ENCODE results near the gene LYL1.

The LYL1 gene

DNA sequence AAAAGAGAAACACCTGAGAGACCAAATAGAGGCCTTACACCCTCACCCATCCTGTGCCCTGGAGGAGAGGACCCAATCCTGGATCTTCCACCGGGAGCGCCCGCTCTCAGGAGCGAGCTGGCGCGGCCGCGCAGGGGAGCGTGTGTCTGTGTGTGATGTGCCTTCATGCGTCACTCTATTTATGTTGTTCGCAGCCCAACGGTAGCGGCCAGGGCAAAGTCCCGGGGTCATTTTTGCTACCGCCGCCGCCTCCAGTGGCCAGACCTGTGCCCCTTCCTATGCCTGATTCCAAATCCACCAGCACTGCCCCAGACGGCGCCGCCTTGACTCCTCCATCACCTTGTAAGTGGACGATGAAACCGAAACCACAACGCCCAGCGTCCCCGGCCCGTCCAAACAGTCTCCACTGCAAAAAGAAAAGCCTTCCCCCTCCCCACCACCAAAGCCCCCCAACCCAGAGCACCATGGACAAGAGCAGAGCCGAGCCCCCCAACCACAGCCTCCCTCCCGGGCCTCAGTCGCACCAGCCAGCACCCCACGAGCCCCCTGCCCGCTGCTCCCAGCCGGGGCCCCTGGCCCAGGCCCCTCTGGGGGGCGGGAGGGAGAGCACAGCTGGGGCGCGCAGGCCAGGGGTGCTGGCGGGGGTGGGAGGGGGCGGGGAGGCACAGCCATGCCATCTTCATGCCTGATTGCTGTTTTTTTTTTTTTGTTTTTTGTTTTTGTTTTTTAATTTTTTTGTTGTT, 14.7 kb downstream of the LYL1 start:
- no peak for DNase-seq
- CTCF ChIA-PET, result interaction anchor here (1.1 to 1.6 kb wide), 2 partner anchors 8 to 123 kb away, joined by 3 to 4 read pairs; no protein-coding TSS in a partner anchor
- H3K4me1 Mint-ChIP-seq, result no peaks in the 10 kb centered on the region
- no peaks in the 10 kb centered on the region for H3K9me3 Mint-ChIP-seq
- H3K36me3 Mint-ChIP-seq, result no peaks in the 10 kb centered on the region
- peaks cover 40% of the 10 kb centered on the region for H3K27me3 Mint-ChIP-seq
- no peak overlapping the region for H3K27ac Mint-ChIP-seq
- no peak overlapping the region for H3K4me3 Mint-ChIP-seq

DNA sequence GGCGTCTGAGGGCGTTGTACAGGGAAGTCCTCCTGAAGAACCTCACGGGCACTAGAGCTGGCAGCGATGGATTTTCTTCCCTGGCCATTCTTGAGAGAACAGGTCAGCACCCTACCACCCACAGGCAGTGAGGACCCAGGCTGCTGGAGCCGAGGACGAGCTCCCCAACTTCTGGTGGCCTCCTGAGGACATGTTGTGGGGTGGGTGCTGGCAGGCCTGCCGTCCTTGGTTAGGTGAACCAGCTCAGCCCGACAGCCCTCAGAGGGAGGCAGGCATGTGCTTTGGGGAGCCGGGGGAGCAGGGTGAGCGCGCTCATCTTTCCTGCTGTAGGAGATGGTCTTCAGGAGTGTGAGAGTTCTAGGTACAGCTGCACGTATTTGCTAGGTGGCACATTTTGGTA, 15.4 kb downstream of the LYL1 start:
- Mint-ChIP-seq H3K9me3 (no peaks in the 10 kb centered on the region), H3K27me3 (peaks cover 40% of the 10 kb centered on the region), H3K4me1 (no peaks in the 10 kb centered on the region), H3K27ac (no peak overlapping the region), H3K36me3 (no peaks in the 10 kb centered on the region), H3K4me3 (no peak overlapping the region)
- no peak for DNase-seq
- CTCF ChIA-PET, result interaction anchor here (1.1 to 2.4 kb wide), 4 partner anchors 9 to 122 kb away, joined by 3 to 17 read pairs (median 6); no protein-coding TSS in a partner anchor

DNA sequence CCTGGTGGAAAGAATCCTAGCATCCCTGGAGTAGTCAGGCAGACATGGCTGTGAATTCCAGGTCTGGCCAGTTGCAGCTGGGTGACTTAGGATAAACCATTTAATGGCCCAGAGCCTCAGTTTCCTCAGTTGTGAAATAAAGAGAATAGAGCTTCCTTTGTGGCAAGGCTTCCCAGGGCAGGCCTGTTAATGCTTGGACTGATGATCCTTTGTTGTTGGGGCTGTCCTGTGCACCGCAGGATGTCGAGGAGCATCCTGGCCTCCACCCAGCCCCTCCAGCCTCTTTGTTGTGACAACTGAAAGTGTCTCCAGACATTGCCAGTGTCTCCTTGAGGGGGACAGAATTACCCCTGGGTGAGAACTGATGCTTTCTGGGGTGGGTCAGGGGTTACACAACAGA, 16.3 kb downstream of the LYL1 start:
- Mint-ChIP-seq H3K9me3 (no peaks in the 10 kb centered on the region), H3K27me3 (peaks cover 35% of the 10 kb centered on the region), H3K27ac (no peak overlapping the region), H3K4me3 (no peak overlapping the region), H3K4me1 (no peaks in the 10 kb centered on the region), H3K36me3 (no peaks in the 10 kb centered on the region)
- DNase-seq, result no peak
- CTCF ChIA-PET, result interaction anchor here (0.8 to 2.4 kb wide), 4 partner anchors 26 to 121 kb away, joined by 3 to 17 read pairs (median 6); no protein-coding TSS in a partner anchor

DNA sequence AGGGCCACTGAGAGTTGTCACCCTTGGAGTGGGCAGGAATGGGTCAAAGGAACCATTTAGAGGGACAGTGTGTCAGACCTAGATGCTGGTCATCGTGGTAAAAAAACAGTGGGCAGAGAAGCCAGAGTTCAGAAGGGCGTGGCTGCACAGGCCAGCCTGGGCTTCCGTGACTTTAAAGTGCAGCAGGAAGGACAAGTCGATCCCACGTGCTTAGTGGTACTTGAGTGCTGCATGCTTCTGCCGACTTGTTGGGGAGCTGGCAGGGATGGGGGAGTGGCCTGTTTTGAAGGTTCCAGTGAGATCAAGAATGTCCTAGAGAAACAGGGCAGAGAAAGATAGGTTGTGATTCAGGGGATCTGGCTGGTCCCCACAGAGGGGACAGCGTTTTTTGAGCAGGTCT, 17.0 kb downstream of the LYL1 start:
- Mint-ChIP-seq H3K27ac (no peak overlapping the region), H3K36me3 (no peaks in the 10 kb centered on the region), H3K9me3 (no peaks in the 10 kb centered on the region), H3K4me1 (no peaks in the 10 kb centered on the region), H3K27me3 (peaks cover 28% of the 10 kb centered on the region), H3K4me3 (no peak overlapping the region)
- DNase-seq, result no peak
- CTCF ChIA-PET, result interaction anchor here (0.8 to 2.4 kb wide), 4 partner anchors 25 to 120 kb away, joined by 3 to 17 read pairs (median 6); no protein-coding TSS in a partner anchor

DNA sequence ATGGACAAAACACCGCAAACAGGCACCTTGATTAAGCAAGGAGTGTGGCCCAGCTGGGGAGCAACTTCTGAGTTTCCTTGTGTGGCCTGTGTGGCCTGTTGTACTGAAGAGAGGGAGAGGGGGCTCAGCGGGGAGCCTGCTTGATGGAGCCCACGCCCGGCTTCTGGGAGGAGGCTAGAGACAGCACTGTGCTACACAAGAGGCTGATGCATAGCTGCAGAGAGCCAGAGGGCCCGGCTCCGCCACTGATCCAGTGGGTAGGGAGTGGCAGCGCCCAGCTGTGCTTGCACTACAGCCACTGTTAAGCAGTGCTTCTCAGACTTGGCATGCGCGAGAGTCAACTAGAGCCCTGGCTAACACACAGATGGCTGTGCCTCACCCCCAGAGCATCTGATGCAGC, 19.0 kb downstream of the LYL1 start:
- Mint-ChIP-seq H3K4me3 (no peak overlapping the region), H3K4me1 (no peaks in the 10 kb centered on the region), H3K36me3 (no peaks in the 10 kb centered on the region), H3K27ac (no peak overlapping the region), H3K27me3 (peaks cover 25% of the 10 kb centered on the region), H3K9me3 (no peaks in the 10 kb centered on the region)
- CTCF ChIA-PET, result interaction anchor here (1.0 to 1.4 kb wide), 3 partner anchors 22 to 118 kb away, joined by 3 to 7 read pairs (median 5); no protein-coding TSS in a partner anchor
- no peak for DNase-seq

DNA sequence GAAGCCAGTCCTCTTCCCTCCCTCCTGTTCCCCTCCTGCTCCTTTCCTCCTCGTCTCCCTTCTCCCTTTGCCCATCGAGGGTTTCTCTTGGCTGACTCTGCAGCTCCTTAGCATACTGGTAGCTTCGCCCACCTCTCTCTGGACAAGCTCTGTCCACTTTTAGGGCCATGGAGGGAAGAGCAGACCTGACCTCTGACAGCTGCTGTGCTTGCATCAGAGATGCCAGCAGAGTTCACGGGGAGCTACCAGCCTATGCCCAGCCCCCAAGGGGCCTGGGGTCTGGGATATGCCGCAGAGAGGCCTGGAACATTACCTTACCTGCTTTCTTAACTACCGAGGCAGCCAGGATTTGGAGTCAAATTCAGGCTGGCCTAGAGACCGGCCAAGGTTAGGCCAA, 19.7 kb downstream of the LYL1 start:
- H3K36me3 Mint-ChIP-seq, result no peaks in the 10 kb centered on the region
- peaks cover 25% of the 10 kb centered on the region for H3K27me3 Mint-ChIP-seq
- no peak for DNase-seq
- no peaks in the 10 kb centered on the region for H3K4me1 Mint-ChIP-seq
- H3K27ac Mint-ChIP-seq, result no peak overlapping the region
- H3K4me3 Mint-ChIP-seq, result no peak overlapping the region
- no peaks in the 10 kb centered on the region for H3K9me3 Mint-ChIP-seq
- CTCF ChIA-PET, result interaction anchor here (1.2 to 1.4 kb wide), 2 partner anchors 106 to 118 kb away, joined by 5 to 7 read pairs; no protein-coding TSS in a partner anchor

DNA sequence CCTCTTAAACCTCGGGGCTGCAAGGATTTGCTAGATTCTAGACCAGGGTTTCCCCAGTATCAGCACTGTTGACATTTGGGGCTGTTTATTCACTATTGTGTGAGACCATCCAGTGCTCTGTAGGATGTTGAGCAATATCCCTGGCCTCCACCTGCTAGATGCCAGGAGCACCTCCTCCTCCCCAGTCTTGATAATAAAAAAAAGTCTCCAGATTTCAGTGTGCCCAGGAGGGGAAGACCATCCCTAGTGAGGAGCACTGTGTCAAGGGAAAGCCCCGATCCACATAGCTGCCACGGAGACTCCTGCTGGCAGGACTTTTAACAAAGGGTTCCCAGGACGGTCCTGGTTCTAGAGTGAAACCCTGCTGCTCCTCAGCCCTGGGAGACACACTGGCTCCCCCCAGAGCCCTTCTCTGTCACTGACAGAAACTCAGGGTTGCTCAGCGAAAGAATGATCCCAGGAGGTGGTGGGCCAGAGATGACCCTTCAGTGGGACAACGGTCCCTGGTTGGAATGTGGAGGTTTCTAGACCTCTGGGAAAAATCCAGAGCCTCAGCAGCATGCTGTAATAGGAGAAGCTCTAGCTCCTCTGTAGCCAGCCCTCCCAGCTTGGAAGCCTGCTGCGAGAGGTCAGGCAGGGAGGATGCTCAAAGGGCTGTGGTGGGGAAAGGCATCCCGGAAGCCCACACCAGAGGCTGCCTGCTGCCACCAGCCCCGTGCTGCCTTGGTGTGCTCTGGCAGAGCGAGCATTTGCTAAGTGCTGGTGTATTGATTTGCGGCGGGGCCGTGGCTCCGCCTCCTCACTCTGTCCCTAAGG, 20.3 kb downstream of the LYL1 start:
- Mint-ChIP-seq H3K27ac (no peak overlapping the region), H3K27me3 (peaks cover 28% of the 10 kb centered on the region), H3K4me3 (no peak overlapping the region), H3K9me3 (no peaks in the 10 kb centered on the region), H3K4me1 (no peaks in the 10 kb centered on the region), H3K36me3 (no peaks in the 10 kb centered on the region)
- CTCF ChIA-PET, result interaction anchor here (0.7 to 1.4 kb wide), 3 partner anchors 21 to 117 kb away, joined by 3 to 7 read pairs (median 5); no protein-coding TSS in a partner anchor
- no peak for DNase-seq

DNA sequence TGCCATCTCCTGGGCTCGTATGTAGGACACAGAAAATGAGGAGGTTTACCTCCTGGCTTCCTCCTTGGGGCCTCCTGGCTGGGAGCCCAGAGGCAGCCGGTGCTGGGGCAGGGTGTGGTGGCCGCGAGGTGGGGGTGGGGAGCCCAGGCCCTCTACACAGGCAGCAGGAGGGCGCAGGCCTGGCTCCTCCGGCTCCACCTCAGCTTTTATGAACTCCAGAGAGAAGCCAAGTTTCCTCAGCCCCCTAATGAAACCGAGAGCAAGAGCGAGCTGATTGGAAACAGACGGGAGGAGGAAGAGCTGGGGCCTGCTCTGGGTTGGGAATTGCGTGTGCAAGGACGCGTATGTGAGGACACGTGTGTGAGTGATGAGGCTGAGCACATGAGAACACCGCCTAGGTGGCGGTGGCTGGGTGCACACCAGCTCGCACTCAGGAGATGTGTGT, 23.1 kb downstream of the LYL1 start:
- Mint-ChIP-seq H3K9me3 (no peaks in the 10 kb centered on the region), H3K36me3 (no peaks in the 10 kb centered on the region), H3K4me1 (no peaks in the 10 kb centered on the region), H3K27ac (no peak overlapping the region), H3K27me3 (peaks cover 18% of the 10 kb centered on the region), H3K4me3 (no peak overlapping the region)
- CTCF ChIA-PET, result interaction anchor here (1.1 to 2.7 kb wide), 3 partner anchors 45 to 114 kb away, joined by 3 to 8 read pairs (median 5); no protein-coding TSS in a partner anchor
- no peak for DNase-seq

DNA sequence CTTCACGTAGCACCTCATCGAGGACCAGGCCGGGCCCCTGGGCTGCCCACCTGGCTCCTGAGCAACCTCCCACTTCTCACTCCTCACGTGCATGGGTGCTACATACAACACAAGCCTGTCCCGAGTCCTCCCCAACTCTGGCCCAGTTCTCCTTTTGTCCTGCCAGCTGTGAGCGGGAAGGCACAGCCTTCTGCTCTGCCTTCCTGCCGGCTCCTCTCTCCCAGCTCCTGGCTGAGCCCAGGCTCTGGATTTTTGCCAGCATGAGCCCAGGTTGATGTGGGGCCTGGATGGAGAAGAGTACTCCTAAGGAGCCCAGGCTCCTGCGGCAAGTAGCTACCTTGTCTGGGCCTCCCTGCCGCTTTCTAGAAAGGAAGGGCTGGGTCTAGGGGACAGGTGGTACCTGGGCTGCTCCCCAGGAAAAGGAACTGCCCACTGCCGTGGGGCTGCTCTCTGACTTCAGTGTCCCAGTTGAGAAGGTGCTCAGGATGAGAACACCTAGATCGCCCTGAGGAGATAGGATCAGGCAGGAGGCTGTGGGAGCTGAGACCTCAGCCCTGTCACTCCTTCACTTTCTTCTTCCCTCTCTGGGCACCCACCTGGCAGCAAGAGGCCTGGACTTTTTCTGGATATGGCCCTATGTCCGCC, 23.6 kb downstream of the LYL1 start:
- Mint-ChIP-seq H3K36me3 (no peaks in the 10 kb centered on the region), H3K27me3 (peaks cover 16% of the 10 kb centered on the region), H3K27ac (no peak overlapping the region), H3K9me3 (no peaks in the 10 kb centered on the region), H3K4me1 (no peaks in the 10 kb centered on the region), H3K4me3 (no peak overlapping the region)
- no peak for DNase-seq
- CTCF ChIA-PET, result interaction anchor here (0.7 to 2.7 kb wide), 3 partner anchors 18 to 114 kb away, joined by 3 to 8 read pairs (median 5); no protein-coding TSS in a partner anchor

DNA sequence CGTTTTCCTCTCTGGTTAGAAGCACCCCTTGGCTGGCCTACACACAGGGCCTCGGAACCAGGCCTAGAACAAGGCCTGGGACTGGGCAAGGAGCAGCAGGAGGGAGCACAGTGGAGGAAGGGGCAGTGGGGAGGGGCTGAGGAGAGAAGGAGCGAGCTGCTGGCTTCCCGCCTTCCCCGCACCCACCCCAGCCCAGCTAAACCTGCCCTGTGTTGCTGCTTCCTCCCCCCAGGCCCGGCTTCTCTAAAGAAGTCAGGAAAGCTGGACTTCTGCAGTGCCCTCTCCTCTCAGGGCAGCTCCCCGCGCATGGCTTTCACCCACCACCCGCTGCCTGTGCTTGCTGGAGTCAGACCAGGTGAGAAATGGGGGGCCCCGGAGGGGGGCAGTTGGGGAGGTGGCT, 24.3 kb downstream of the LYL1 start:
- Mint-ChIP-seq H3K27ac (no peak overlapping the region), H3K36me3 (no peaks in the 10 kb centered on the region), H3K4me3 (no peak overlapping the region), H3K4me1 (no peaks in the 10 kb centered on the region), H3K27me3 (peaks cover 15% of the 10 kb centered on the region), H3K9me3 (no peaks in the 10 kb centered on the region)
- DNase-seq, result no peak
- CTCF ChIA-PET, result interaction anchor here (0.7 to 2.7 kb wide), 2 partner anchors 17 to 113 kb away, joined by 3 to 8 read pairs; no protein-coding TSS in a partner anchor

DNA sequence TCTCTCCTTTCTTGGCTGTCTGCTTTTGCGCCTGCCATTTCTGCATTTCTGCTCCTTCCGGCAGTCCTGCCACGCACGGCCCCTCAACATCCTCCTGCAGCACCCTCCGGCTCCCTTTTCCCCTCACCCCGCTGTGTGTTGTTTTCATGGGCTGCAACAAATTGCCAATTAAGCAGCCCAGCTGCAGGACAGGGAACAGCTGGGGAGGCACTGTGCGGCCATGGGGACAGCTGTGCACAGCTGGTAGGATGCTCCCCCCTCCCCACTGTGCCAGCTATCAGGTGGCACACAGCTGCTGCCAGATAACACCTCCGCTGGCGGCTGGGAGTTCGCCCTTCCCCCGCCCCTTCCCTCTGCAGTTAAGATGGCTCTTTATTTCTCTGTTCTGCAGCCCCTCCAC, 25.4 kb downstream of the LYL1 start:
- no peak for DNase-seq
- H3K27me3 Mint-ChIP-seq, result peaks cover 24% of the 10 kb centered on the region
- H3K9me3 Mint-ChIP-seq, result no peaks in the 10 kb centered on the region
- no peak overlapping the region for H3K27ac Mint-ChIP-seq
- H3K4me3 Mint-ChIP-seq, result no peak overlapping the region
- CTCF ChIA-PET, result interaction anchor here (2.3 to 2.7 kb wide), 2 partner anchors 16 to 112 kb away, joined by 8 to 9 read pairs; no protein-coding TSS in a partner anchor
- no peaks in the 10 kb centered on the region for H3K36me3 Mint-ChIP-seq
- H3K4me1 Mint-ChIP-seq, result no peaks in the 10 kb centered on the region

DNA sequence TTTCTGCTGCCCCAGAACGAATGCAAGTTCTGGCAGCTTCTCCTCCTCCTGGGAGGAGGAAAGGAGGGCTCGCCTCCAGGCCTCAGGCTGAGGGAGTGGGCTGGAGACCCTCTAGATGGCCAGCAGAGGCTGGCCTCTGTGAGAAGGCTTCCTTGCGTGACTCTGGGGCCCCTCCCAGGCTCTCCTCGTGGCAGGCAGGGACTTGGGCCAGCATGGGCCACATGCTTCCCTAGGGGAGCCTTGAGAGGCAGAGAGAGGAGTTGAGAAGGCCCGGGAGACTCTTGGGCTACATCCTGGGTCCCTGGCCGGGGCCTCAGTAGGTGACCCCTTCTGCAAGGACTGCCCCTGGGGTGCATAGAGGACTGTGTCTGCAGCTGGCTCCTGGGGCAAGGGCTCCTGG, 25.9 kb downstream of the LYL1 start:
- no peaks in the 10 kb centered on the region for H3K36me3 Mint-ChIP-seq
- no peak overlapping the region for H3K27ac Mint-ChIP-seq
- no peaks in the 10 kb centered on the region for H3K9me3 Mint-ChIP-seq
- no peak overlapping the region for H3K4me3 Mint-ChIP-seq
- no peaks in the 10 kb centered on the region for H3K4me1 Mint-ChIP-seq
- no peak for DNase-seq
- CTCF ChIA-PET, result interaction anchor here (2.3 kb wide), 1 partner anchor 15 kb away, joined by 9 read pairs; no protein-coding TSS in a partner anchor
- peaks cover 28% of the 10 kb centered on the region for H3K27me3 Mint-ChIP-seq

DNA sequence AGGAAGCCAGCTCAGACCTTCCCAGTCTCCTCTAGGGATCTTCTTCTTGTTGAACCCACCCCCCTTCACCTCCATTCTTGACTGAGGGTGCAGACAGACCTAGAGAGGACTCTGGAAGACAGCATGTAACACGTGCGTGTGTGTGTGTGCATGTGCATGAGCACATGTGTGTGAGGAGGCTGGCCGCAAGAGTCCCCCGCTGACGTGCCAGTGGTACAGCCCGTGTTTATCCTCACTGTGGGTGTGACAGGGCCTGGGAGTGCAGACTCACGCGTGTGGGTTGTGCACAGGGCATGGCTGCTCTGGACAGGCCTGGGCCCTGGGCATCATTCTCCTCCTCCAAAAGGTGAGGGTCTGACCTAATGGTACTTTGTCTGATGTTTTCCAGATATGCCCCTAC, 26.3 kb downstream of the LYL1 start:
- DNase-seq, result no peak
- CTCF ChIA-PET, result interaction anchor here (2.3 kb wide), 1 partner anchor 15 kb away, joined by 9 read pairs; no protein-coding TSS in a partner anchor
- no peak overlapping the region for H3K4me3 Mint-ChIP-seq
- no peaks in the 10 kb centered on the region for H3K9me3 Mint-ChIP-seq
- no peaks in the 10 kb centered on the region for H3K36me3 Mint-ChIP-seq
- H3K27ac Mint-ChIP-seq, result no peak overlapping the region
- H3K27me3 Mint-ChIP-seq, result peaks cover 28% of the 10 kb centered on the region
- H3K4me1 Mint-ChIP-seq, result no peaks in the 10 kb centered on the region

Data from activated naive CD4-positive, alpha-beta T cell treated with anti-CD3 and anti-CD28 coated beads, Interleukin-2, amount 10 ng/mL, durations not matched to agents 7 days and 5 days (primary cell).